GM18520 (cell line): ENCODE measurements around the gene TIAL1.
"Not testable (repeated sequence)": the region's sequence is repeated elsewhere in the genome, so short reads cannot be mapped to it uniquely, and the experiment has no call there.

Experiments used
- ATAC-seq: cut with Tn5 transposase; IDR thresholded peaks from one replicate; pipeline ENCODE4 v1.9.1; 2021; ENCODE audit not compliant: unreplicated experiment

TIAL1 gene

GRCh38 chr10:119614686-119615085 lies 17.9 kb upstream of the TIAL1 start:
- ATAC-seq: no peak

GRCh38 chr10:119613741-119614140 lies 17.0 kb upstream of the TIAL1 start:
- no peak for ATAC-seq

- no peak for ATAC-seq
These were observed 14.7 kb upstream of the TIAL1 start for GRCh38 chr10:119611433-119611832.

- no peak for ATAC-seq
These were observed 12.8 kb upstream of the TIAL1 start for GRCh38 chr10:119609516-119609915.

GRCh38 chr10:119608316-119609155 lies 11.8 kb upstream of the TIAL1 start:
- ATAC-seq: no peak

- ATAC-seq: no peak
These were observed 7.7 kb upstream of the TIAL1 start for GRCh38 chr10:119604468-119604867.

- ATAC-seq: no peak
These were observed 5.7 kb upstream of the TIAL1 start for GRCh38 chr10:119602241-119603095.

GRCh38 chr10:119598397-119598796 lies 1.6 kb upstream of the TIAL1 start:
- no peak for ATAC-seq

- no peak for ATAC-seq
These were observed 832 bp upstream of the TIAL1 start for GRCh38 chr10:119597405-119598186.

GRCh38 chr10:119595676-119596515 lies 868 bp downstream of the TIAL1 start:
- no peak for ATAC-seq

- no peak for ATAC-seq
These were observed 1.6 kb downstream of the TIAL1 start for GRCh38 chr10:119595134-119595675.

GRCh38 chr10:119588071-119588470 lies 8.7 kb downstream of the TIAL1 start:
- ATAC-seq: no peak

- ATAC-seq: no peak
These were observed 18.4 kb downstream of the TIAL1 start for GRCh38 chr10:119578355-119578754.

- no peak for ATAC-seq
These were observed 20.8 kb downstream of the TIAL1 start for GRCh38 chr10:119575991-119576390.

- ATAC-seq: no peak
These were observed 21.3 kb downstream of the TIAL1 start for GRCh38 chr10:119575506-119575905.

- no peak for ATAC-seq
These were observed 28.8 kb downstream of the TIAL1 start for GRCh38 chr10:119567978-119568377.

GRCh38 chr10:119562097-119562496 lies 34.7 kb downstream of the TIAL1 start:
- ATAC-seq: no peak

- not testable (repeated sequence) for ATAC-seq
These were observed 37.3 kb downstream of the TIAL1 start for GRCh38 chr10:119559511-119559910.

GRCh38 chr10:119556081-119556480 lies 40.7 kb downstream of the TIAL1 start:
- ATAC-seq: not testable (repeated sequence)

GRCh38 chr10:119555178-119555784 lies 41.5 kb downstream of the TIAL1 start:
- no peak for ATAC-seq
